HUES48 (cell line): Measurements from ENCODE around the gene C2CD3.

ENCODE experiments used
- H3K27ac ChIP-seq: one replicate; pipeline ENCODE4 v1.7.0; 2013; ENCODE audit warnings: low read depth, low read length, inconsistent platforms
- H3K27me3 ChIP-seq: 2 replicates; pipeline ENCODE4 v1.6.1; 2013; ENCODE audit warnings: mild to moderate bottlenecking, low read length; ENCODE audit not compliant: control insufficient read depth, insufficient read depth
- H3K36me3 ChIP-seq: 2 replicates; pipeline ENCODE4 v1.6.1; 2013; ENCODE audit warnings: low read length; ENCODE audit not compliant: control insufficient read depth, insufficient read depth
- H3K4me1 ChIP-seq: 2 replicates; pipeline ENCODE4 v1.6.1; 2013; ENCODE audit warnings: mild to moderate bottlenecking, low read length; ENCODE audit not compliant: control insufficient read depth, insufficient read depth
- H3K4me3 ChIP-seq: 2 replicates; pipeline ENCODE4 v1.5.1; 2013; ENCODE audit warnings: mild to moderate bottlenecking, low read depth, low read length
- H3K9ac ChIP-seq: 2 replicates; pipeline ENCODE4 v1.6.1; 2013; ENCODE audit warnings: mild to moderate bottlenecking, low read depth, low read length, moderate library complexity
- H3K9me3 ChIP-seq: 2 replicates; pipeline ENCODE4 v1.6.1; 2013; ENCODE audit warnings: low read length; ENCODE audit not compliant: control insufficient read depth, insufficient read depth

Gene C2CD3

DNA sequence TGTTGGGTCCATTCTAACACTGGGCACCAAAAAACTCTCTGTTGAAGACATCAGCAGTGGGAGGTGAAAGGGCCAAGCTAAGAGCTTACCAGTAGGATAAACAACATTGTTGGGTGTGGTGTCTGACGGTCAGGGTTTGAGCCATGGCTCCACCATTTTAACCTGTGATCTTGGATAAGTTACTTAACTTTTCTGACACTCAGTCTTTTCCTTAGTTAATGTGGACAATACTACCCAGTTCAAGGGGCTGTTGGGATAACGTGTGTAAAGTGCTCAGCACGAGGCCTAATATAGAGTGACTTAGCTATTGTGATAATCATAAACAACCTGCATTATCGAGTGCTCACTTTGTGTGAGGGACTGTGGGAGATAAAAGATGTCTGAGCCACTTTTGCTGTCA, 168.0 kb downstream of the C2CD3 start:
- Histone ChIP-seq H3K9ac (no peak overlapping the region), H3K9me3 (no peaks in the 10 kb centered on the region), H3K4me3 (no peak overlapping the region), H3K27ac (no peak overlapping the region), H3K36me3 (no peaks in the 10 kb centered on the region), H3K4me1 (peaks cover 5% of the 10 kb centered on the region; the same call in 1 of the 2 replicates), H3K27me3 (no peaks in the 10 kb centered on the region)

DNA sequence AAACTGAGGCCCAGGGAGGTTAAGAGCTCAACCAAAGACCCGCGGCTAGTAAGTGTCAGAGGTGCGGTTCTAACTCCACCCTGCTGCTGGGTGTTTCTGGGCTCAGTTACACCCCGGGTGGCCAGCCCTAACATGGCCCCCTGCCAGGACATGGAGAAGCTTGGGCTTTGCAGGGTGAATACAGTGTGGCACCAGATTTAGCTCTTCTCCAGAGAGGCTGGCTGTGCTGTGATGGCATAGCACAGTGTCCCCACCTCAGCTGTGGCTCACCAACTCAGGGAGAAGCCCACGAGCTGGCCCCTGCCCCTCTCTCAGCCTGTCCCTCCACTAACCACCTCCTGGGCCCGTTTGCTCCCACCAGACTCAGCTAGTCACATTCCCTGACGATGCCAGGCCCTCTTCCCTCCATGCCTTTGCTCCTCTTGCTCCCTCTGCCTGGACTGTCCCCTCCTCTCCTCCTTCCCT, 168.9 kb downstream of the C2CD3 start:
- Histone ChIP-seq H3K36me3 (no peaks in the 10 kb centered on the region), H3K27ac (no peak overlapping the region), H3K27me3 (no peaks in the 10 kb centered on the region), H3K4me3 (no peak overlapping the region), H3K9me3 (no peaks in the 10 kb centered on the region), H3K4me1 (peaks cover 5% of the 10 kb centered on the region; the same call in 1 of the 2 replicates), H3K9ac (no peak overlapping the region)

- Histone ChIP-seq H3K9ac (no peak overlapping the region), H3K27ac (no peak overlapping the region), H3K4me1 (peaks cover 5% of the 10 kb centered on the region; the same call in 1 of the 2 replicates), H3K9me3 (no peaks in the 10 kb centered on the region), H3K27me3 (no peaks in the 10 kb centered on the region), H3K4me3 (no peak overlapping the region), H3K36me3 (no peaks in the 10 kb centered on the region)
Observed at GRCh38 chr11:74000307-74001133, 170.3 kb downstream of the C2CD3 start.

DNA sequence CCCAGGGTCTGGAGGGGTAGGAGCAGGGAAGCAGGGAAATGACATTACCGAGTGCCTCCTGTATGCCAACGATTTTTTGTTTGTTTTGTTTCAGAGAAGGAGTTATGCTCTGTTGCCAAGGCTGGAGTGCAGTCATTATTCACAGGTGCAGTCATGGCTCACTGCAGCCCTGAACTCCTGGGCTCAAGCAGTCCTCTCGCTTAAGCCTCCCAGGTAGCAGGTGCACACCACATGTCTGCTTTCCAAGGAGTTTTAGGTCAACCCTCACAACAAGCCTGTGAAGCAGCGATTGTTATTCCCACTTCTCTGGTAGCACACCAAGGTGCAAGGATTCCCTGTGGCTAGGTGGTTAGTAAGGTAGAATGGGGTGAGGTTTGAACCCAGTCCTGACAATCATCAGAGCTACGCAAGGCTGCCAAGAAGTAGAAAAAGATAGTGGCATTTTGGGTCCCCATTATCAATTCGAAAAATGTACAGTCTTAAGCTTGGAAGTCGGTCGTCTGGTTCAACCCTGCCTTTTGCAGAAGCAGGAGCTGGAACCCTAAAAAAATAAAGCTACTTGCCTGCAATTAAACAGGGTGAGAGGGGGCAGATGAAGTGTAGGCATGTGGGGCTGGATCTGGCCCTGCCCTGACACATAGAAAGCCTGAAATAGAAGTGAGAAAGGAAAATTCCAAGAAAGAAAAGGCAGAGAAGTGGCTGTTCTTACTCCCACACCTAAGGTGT, 171.1 kb downstream of the C2CD3 start:
- H3K4me1 ChIP-seq = peaks cover 5% of the 10 kb centered on the region; the same call in 1 of the 2 replicates
- no peak overlapping the region for H3K27ac ChIP-seq
- no peaks in the 10 kb centered on the region for H3K9me3 ChIP-seq
- no peaks in the 10 kb centered on the region for H3K27me3 ChIP-seq
- H3K9ac ChIP-seq = no peak overlapping the region
- no peaks in the 10 kb centered on the region for H3K36me3 ChIP-seq
- H3K4me3 ChIP-seq = no peak overlapping the region

GRCh38 chr11:73998846-73999575, 171.8 kb downstream of the C2CD3 start:
- H3K27ac ChIP-seq = no peak overlapping the region
- H3K4me1 ChIP-seq = peaks cover 5% of the 10 kb centered on the region; the same call in 1 of the 2 replicates
- H3K36me3 ChIP-seq = no peaks in the 10 kb centered on the region
- no peaks in the 10 kb centered on the region for H3K9me3 ChIP-seq
- no peak overlapping the region for H3K4me3 ChIP-seq
- H3K9ac ChIP-seq = no peak overlapping the region
- no peaks in the 10 kb centered on the region for H3K27me3 ChIP-seq

DNA sequence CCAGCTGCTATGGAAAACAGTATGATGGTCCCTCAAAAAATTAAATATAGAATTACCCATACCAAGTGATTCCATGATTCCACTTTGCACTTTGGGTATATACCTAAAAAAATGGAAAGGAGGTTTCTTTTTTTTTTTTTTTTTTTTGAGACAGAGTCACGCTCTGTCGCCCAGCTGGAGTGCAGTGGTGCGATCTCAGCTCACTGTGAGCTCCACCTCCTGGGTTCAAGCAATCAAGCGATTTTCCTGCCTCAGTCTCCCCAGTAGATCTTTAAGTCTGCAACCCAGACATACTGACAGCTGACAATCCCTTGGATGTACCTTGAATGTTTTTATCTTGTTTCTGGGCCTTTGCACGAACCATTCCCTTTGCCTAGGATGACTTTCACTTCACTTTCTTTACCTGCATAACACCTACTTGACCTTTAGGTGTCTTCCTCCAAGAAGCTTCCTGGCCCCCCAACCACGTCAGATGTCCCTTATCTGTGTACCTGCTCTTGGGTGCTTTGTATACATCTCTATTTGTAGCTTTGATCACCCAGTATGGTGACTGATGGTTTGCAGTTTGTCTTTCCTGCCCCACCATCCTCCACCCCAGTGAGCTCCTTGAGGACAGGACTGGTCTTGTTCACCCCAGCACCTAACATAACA, 173.6 kb downstream of the C2CD3 start:
- no peak overlapping the region for H3K27ac ChIP-seq
- H3K36me3 ChIP-seq = no peaks in the 10 kb centered on the region
- H3K4me1 ChIP-seq = peaks cover 5% of the 10 kb centered on the region; the same call in 1 of the 2 replicates
- no peaks in the 10 kb centered on the region for H3K9me3 ChIP-seq
- H3K9ac ChIP-seq = no peak overlapping the region
- H3K27me3 ChIP-seq = no peaks in the 10 kb centered on the region
- no peak overlapping the region for H3K4me3 ChIP-seq

GRCh38 chr11:73996161-73996747, 174.5 kb downstream of the C2CD3 start:
- no peaks in the 10 kb centered on the region for H3K9me3 ChIP-seq

DNA sequence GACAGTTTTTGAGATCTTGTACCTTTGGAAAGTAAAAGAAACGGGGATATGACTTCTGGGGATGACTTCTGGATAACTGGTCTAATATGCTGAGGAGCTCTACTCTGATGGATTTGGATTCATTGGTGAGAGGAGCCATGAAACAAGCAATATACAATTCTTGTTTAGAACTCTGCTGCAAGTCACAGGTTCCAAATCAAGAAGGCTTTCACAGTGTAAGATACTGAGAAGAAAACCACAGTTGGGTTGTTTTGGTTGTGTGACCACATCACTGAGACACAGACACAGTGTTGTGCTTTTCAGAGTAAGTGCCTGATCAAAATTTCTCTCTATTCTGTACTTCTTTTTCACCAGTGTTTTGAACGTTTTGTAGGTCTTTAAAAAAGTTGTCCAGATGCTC, 175.1 kb downstream of the C2CD3 start:
- Histone ChIP-seq H3K36me3 (no peaks in the 10 kb centered on the region), H3K9me3 (no peaks in the 10 kb centered on the region), H3K4me3 (no peak overlapping the region), H3K27ac (no peak overlapping the region), H3K9ac (no peak overlapping the region), H3K4me1 (peaks cover 4% of the 10 kb centered on the region; the same call in 1 of the 2 replicates), H3K27me3 (no peaks in the 10 kb centered on the region)

More at GRCh38 chr11:73996161-73996747, 174.5 kb downstream of the C2CD3 start:
- Histone ChIP-seq H3K36me3 (no peaks in the 10 kb centered on the region), H3K27me3 (no peaks in the 10 kb centered on the region), H3K4me1 (peaks cover 5% of the 10 kb centered on the region; the same call in 1 of the 2 replicates), H3K9ac (no peak overlapping the region), H3K4me3 (no peak overlapping the region), H3K27ac (no peak overlapping the region)

GRCh38 chr11:73995247-73995646, 175.6 kb downstream of the C2CD3 start:
- Histone ChIP-seq H3K36me3 (no peaks in the 10 kb centered on the region), H3K9me3 (no peaks in the 10 kb centered on the region), H3K9ac (no peak overlapping the region), H3K4me3 (no peak overlapping the region), H3K4me1 (no peaks in the 10 kb centered on the region), H3K27ac (no peak overlapping the region), H3K27me3 (no peaks in the 10 kb centered on the region)

- Histone ChIP-seq H3K36me3 (no peaks in the 10 kb centered on the region), H3K9me3 (no peaks in the 10 kb centered on the region), H3K4me3 (no peak overlapping the region), H3K9ac (no peak overlapping the region), H3K27me3 (no peaks in the 10 kb centered on the region), H3K4me1 (no peaks in the 10 kb centered on the region), H3K27ac (no peak overlapping the region)
Observed at GRCh38 chr11:73991471-73992006, 179.3 kb downstream of the C2CD3 start.
